KOPT-K1 (cell line): ENCODE measurements around the gene TSPAN12.

Experiments used
- H3K27ac ChIP-seq: fragments of 200-600 bp; sonication (generic); 2 replicates; pipeline ENCODE4 v1.5.1; 2016; ENCODE audit warnings: antibody characterized with exemption, mild to moderate bottlenecking, low read depth, low read length; ENCODE audit not compliant: poor library complexity, severe bottlenecking
- H3K36me3 ChIP-seq: fragments of 200-600 bp; sonication (generic); 2 replicates; pipeline ENCODE4 v1.5.1; 2017; ENCODE audit warnings: antibody characterized with exemption, mild to moderate bottlenecking, low read length, moderate library complexity; ENCODE audit not compliant: insufficient read depth
- H3K9me3 ChIP-seq: fragments of 200-600 bp; sonication (generic); 2 replicates; pipeline ENCODE4 v1.5.1; 2017; ENCODE audit warnings: antibody characterized with exemption, low read length, mild to moderate bottlenecking; ENCODE audit not compliant: insufficient read depth, poor library complexity, severe bottlenecking

The TSPAN12 gene

GRCh38 chr7:120828528-120828927 is 29.4 kb downstream of the TSPAN12 start:
- H3K27ac ChIP-seq, result no peak overlapping the region
- H3K9me3 ChIP-seq, result no peaks in the 10 kb centered on the region
- H3K36me3 ChIP-seq, result no peaks in the 10 kb centered on the region

- H3K9me3 ChIP-seq, result no peaks in the 10 kb centered on the region
- no peaks in the 10 kb centered on the region for H3K36me3 ChIP-seq
- H3K27ac ChIP-seq, result no peak overlapping the region
These were observed 30.4 kb downstream of the TSPAN12 start for GRCh38 chr7:120827371-120828118.

GRCh38 chr7:120825576-120825975 is 32.4 kb downstream of the TSPAN12 start:
- Histone ChIP-seq H3K27ac (no peak overlapping the region), H3K9me3 (no peaks in the 10 kb centered on the region), H3K36me3 (no peaks in the 10 kb centered on the region)

GRCh38 chr7:120825152-120825551 is 32.8 kb downstream of the TSPAN12 start:
- no peaks in the 10 kb centered on the region for H3K36me3 ChIP-seq
- H3K27ac ChIP-seq, result no peak overlapping the region
- no peaks in the 10 kb centered on the region for H3K9me3 ChIP-seq

GRCh38 chr7:120819861-120820260 is 38.1 kb downstream of the TSPAN12 start:
- Histone ChIP-seq H3K36me3 (no peaks in the 10 kb centered on the region), H3K9me3 (no peaks in the 10 kb centered on the region), H3K27ac (no peak overlapping the region)

GRCh38 chr7:120817851-120818250 is 40.1 kb downstream of the TSPAN12 start:
- Histone ChIP-seq H3K27ac (no peak overlapping the region), H3K9me3 (no peaks in the 10 kb centered on the region), H3K36me3 (no peaks in the 10 kb centered on the region)

GRCh38 chr7:120814253-120814939 is 43.5 kb downstream of the TSPAN12 start:
- H3K9me3 ChIP-seq, result no peaks in the 10 kb centered on the region
- no peaks in the 10 kb centered on the region for H3K36me3 ChIP-seq
- no peak overlapping the region for H3K27ac ChIP-seq

- Histone ChIP-seq H3K36me3 (no peaks in the 10 kb centered on the region), H3K9me3 (no peaks in the 10 kb centered on the region), H3K27ac (no peak overlapping the region)
These were observed 44.2 kb downstream of the TSPAN12 start for GRCh38 chr7:120813546-120814252.

GRCh38 chr7:120813089-120813488 is 44.9 kb downstream of the TSPAN12 start:
- H3K27ac ChIP-seq, result no peak overlapping the region
- no peaks in the 10 kb centered on the region for H3K36me3 ChIP-seq

GRCh38 chr7:120809260-120809659 is 48.7 kb downstream of the TSPAN12 start:
- Histone ChIP-seq H3K27ac (no peak overlapping the region), H3K36me3 (no peaks in the 10 kb centered on the region), H3K9me3 (no peaks in the 10 kb centered on the region)

More at GRCh38 chr7:120813089-120813488, 44.9 kb downstream of the TSPAN12 start:
- no peaks in the 10 kb centered on the region for H3K9me3 ChIP-seq

- H3K36me3 ChIP-seq, result no peaks in the 10 kb centered on the region
- H3K27ac ChIP-seq, result no peak overlapping the region
- no peaks in the 10 kb centered on the region for H3K9me3 ChIP-seq
These were observed 50.6 kb downstream of the TSPAN12 start for GRCh38 chr7:120807390-120807789.

- Histone ChIP-seq H3K27ac (no peak overlapping the region), H3K9me3 (no peaks in the 10 kb centered on the region), H3K36me3 (no peaks in the 10 kb centered on the region)
These were observed 51.3 kb downstream of the TSPAN12 start for GRCh38 chr7:120806669-120807068.

- Histone ChIP-seq H3K9me3 (no peaks in the 10 kb centered on the region), H3K27ac (no peak overlapping the region), H3K36me3 (no peaks in the 10 kb centered on the region)
These were observed 52.1 kb downstream of the TSPAN12 start for GRCh38 chr7:120805636-120806388.

GRCh38 chr7:120802751-120803150 is 55.2 kb downstream of the TSPAN12 start:
- H3K9me3 ChIP-seq, result no peaks in the 10 kb centered on the region
- H3K36me3 ChIP-seq, result no peaks in the 10 kb centered on the region
- H3K27ac ChIP-seq, result no peak overlapping the region
